Ishikawa (cell line): ENCODE data around the gene ANTXR1.

ENCODE experiments used
- CEBPB ChIP-seq: IDR thresholded peaks from 2 replicates; pipeline ENCODE4 v1.6.1; 2012
- CREB1 ChIP-seq: IDR thresholded peaks from 2 replicates; pipeline ENCODE4 v1.6.1; 2012; ENCODE audit warnings: low read depth
- EGR1 ChIP-seq: IDR thresholded peaks from 2 replicates; pipeline ENCODE4 v1.6.1; 2012
- EP300 ChIP-seq: IDR thresholded peaks from 2 replicates; pipeline ENCODE4 v1.6.1; 2012; ENCODE audit warnings: borderline replicate concordance
- FOXM1 ChIP-seq: IDR thresholded peaks from 2 replicates; pipeline ENCODE4 v1.6.1; 2012; ENCODE audit warnings: low read depth, borderline replicate concordance
- NFIC ChIP-seq: IDR thresholded peaks from 2 replicates; pipeline ENCODE4 v1.6.1; 2012
- RAD21 ChIP-seq: IDR thresholded peaks from 2 replicates; pipeline ENCODE4 v1.6.1; 2012; ENCODE audit warnings: low read depth
- TAF1 ChIP-seq: IDR thresholded peaks from 2 replicates; pipeline ENCODE4 v1.6.1; 2012; ENCODE audit warnings: low read depth, mild to moderate bottlenecking
- TCF12 ChIP-seq: IDR thresholded peaks from 2 replicates; pipeline ENCODE4 v1.6.1; 2012; ENCODE audit warnings: low read depth
- TEAD4 ChIP-seq: IDR thresholded peaks from 2 replicates; pipeline ENCODE4 v1.6.1; 2012
- YY1 ChIP-seq: IDR thresholded peaks from 2 replicates; pipeline ENCODE4 v1.6.1; 2012; ENCODE audit warnings: low read depth
- ZBTB7A ChIP-seq: IDR thresholded peaks from 2 replicates; pipeline ENCODE4 v1.6.1; 2012; ENCODE audit warnings: low read depth
- TF ChIP-seq, protein P1 (sequence below): IDR thresholded peaks from 2 replicates; pipeline ENCODE4 v1.6.1; 2012
- TF ChIP-seq, protein P2 (sequence below): IDR thresholded peaks from 2 replicates; pipeline ENCODE4 v1.6.1; 2012; ENCODE audit warnings: low read depth, mild to moderate bottlenecking
- TF ChIP-seq, protein P3 (sequence below): IDR thresholded peaks from 2 replicates; pipeline ENCODE4 v1.6.1; 2012

The ANTXR1 gene

DNA sequence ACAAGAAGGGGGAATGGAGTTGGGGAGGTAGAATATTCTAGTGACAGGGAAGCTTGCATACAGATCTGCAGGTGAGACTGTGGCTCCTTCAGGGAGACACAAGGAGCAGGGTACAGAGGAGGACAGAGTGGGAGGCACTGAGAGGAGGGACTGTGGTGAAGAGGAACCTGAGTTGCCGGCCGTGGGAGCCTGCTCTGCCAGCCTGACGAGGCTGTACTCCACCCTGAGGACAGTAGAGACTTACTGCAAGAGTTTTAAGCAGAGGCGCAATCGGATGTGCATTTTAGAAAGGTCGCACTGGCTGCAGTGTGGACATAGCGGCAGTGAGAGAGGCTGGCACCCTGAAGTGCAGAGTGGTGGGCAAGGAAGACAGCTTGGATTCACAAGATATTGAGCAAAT lies 188.3 kb downstream of the ANTXR1 start:
- TF ChIP-seq FOXM1 (no peak), CEBPB (no peak), EGR1 (no peak)

DNA sequence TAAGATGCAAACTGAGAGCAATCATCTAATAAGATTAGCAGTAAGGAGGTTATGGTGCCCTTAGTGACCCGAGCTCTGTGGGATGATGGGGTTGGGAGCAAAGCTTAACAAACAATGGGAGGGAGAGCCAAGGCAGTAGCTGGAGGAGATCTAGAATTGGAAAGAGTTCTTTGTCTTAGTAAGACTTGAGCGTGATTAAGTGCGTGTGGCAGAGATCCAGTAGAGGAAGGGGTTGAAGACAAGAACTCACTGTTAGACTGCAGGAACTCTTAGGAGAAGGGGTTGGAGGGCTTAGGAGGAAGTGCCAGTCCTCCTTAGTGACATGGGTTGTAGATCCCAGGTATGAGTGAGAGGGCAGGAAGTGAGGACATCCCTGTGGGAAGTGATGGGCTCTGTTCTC lies 189.3 kb downstream of the ANTXR1 start:
- TF ChIP-seq FOXM1: no peak
- no peak for TF ChIP-seq CEBPB
- TF ChIP-seq TCF12: no peak
- TF ChIP-seq RAD21: no peak
- TF ChIP-seq, protein P1, sequence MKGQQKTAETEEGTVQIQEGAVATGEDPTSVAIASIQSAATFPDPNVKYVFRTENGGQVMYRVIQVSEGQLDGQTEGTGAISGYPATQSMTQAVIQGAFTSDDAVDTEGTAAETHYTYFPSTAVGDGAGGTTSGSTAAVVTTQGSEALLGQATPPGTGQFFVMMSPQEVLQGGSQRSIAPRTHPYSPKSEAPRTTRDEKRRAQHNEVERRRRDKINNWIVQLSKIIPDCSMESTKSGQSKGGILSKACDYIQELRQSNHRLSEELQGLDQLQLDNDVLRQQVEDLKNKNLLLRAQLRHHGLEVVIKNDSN: no peak
- no peak for TF ChIP-seq CREB1
- no peak for TF ChIP-seq TAF1
- no peak for TF ChIP-seq YY1

DNA sequence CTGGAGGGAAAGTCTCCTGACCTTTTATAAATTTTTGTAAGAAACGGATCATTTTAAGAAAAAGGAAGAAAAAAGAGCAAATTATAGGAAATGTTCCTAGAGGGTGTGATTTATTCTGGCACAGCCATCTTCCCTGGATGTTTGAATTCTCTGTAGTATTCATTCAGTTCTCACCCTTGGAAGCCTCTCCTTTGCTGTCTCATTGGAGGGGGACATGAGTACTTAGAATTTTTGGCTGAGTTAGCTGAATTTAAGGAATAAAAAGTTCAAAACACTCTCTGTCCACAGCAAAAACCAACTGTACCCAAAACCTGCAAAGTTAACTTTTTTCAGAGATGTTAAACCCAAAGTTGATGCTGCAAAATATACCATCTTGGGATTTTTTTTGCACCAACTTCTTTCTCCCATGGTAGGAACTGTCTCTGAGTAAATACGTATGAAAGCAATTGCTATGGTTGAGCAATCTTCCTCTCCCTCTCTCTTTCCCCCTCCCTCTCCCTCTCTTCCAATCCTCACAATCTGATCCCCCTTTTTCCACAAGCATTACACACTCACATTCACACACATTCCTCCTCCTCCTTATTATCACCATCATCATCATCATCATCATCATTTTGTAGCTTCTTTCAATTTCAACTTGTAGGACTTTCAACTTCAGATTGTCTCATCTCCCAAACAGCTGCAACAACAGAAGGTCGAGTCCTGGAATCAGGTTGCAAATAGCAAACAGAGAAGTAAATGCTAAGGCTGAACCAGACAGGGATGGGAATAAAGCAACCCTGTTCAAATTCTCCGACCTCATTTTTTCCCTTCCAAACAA lies 190.4 kb downstream of the ANTXR1 start:
- TF ChIP-seq TEAD4: no peak
- TF ChIP-seq EGR1: no peak
- TF ChIP-seq, protein P1: no peak
- no peak for TF ChIP-seq NFIC

DNA sequence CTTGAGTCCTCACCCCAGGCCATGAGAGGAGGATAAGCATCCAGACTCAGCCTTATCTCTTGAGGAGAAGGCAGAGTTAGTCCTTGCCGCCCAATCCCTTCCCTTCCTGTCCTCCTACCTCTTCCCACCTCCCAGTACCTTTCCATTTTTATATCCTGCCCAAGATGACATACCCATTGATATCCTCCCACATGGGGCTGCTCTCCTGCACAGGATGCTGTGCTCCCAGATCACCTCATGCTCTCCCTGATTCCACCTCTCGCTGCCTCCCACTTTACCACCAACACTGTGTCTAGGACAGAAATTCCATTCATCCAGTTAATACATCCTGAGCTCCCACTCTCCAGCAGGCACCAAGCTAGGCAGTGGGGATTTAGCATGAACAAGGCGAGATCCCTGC lies 191.7 kb downstream of the ANTXR1 start:
- TF ChIP-seq NFIC (no peak), TCF12 (no peak), ZBTB7A (no peak), EGR1 (no peak)
- TF ChIP-seq, protein P2, sequence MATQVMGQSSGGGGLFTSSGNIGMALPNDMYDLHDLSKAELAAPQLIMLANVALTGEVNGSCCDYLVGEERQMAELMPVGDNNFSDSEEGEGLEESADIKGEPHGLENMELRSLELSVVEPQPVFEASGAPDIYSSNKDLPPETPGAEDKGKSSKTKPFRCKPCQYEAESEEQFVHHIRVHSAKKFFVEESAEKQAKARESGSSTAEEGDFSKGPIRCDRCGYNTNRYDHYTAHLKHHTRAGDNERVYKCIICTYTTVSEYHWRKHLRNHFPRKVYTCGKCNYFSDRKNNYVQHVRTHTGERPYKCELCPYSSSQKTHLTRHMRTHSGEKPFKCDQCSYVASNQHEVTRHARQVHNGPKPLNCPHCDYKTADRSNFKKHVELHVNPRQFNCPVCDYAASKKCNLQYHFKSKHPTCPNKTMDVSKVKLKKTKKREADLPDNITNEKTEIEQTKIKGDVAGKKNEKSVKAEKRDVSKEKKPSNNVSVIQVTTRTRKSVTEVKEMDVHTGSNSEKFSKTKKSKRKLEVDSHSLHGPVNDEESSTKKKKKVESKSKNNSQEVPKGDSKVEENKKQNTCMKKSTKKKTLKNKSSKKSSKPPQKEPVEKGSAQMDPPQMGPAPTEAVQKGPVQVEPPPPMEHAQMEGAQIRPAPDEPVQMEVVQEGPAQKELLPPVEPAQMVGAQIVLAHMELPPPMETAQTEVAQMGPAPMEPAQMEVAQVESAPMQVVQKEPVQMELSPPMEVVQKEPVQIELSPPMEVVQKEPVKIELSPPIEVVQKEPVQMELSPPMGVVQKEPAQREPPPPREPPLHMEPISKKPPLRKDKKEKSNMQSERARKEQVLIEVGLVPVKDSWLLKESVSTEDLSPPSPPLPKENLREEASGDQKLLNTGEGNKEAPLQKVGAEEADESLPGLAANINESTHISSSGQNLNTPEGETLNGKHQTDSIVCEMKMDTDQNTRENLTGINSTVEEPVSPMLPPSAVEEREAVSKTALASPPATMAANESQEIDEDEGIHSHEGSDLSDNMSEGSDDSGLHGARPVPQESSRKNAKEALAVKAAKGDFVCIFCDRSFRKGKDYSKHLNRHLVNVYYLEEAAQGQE: no peak

DNA sequence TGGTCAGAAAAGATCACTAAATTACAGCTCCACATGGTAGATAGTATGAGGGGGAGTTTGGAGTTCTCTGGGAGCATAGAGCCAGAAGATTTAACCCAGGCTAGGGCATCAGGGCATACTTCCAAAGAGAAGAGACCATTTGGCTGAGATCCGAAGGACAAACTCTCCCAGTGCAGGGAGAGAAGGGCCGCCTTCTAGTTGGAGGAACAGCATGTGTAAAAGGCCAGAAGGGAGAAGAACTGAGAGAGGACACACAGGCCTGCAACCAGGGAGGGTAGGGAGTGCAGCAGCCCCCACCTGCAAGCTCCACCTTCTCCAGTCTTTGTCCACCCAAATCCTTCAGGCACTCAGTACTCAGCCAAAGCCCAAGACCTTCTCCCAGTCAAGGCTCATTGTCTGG lies 192.1 kb downstream of the ANTXR1 start:
- TF ChIP-seq TAF1 (no peak), EGR1 (no peak), CEBPB (no peak)
- TF ChIP-seq, protein P1: no peak

DNA sequence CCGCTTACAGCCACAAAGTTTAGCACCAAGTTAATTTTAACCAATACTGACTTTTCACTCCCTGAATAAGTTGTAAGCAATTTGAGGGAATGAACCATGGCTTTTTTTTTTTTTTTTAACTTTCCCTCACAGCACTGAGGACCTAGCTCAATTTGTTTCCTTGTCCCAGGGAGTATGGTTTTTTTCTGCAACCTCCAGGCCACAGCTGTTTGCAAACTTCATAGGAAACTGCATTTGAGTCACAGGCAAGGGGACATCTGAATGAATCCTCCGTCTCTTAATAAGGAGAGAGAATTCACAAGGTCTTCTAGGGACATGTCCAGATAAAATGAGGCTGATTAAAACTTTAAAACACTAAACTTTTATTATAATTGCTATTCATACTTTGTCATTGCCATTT lies 192.5 kb downstream of the ANTXR1 start:
- TF ChIP-seq YY1: no peak
- TF ChIP-seq, protein P2: no peak
- TF ChIP-seq TCF12: no peak
- TF ChIP-seq TAF1: no peak
- no peak for TF ChIP-seq NFIC
- TF ChIP-seq FOXM1: no peak
- no peak for TF ChIP-seq CEBPB
- TF ChIP-seq, protein P3, sequence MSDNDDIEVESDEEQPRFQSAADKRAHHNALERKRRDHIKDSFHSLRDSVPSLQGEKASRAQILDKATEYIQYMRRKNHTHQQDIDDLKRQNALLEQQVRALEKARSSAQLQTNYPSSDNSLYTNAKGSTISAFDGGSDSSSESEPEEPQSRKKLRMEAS: no peak

DNA sequence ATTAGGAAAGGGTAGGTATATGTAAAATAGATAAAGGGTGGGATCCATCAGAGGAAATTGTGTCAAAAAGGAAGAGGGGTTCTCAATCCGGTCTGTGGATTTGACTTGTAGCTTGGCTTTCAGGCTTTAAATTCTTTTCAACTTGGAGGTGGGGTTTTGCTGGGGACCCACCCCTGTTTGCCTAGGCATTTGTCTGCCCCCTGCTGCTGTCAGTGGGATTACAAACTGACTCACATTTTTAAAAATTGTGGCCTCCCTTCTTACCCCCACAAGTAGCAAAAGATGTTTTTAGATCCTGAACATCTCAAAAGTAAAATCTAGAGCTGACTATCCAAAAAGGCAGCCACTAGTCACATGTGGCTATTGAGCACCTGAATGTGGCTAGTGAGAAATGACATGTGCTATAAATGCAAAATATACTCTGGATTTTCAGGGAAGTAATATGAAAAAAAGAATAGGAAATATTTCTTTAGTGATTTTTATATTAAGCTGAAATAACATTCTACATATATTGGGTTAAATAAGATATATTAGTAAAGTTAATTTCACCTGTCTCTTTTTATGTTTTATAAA lies 195.1 kb downstream of the ANTXR1 start:
- TF ChIP-seq ZBTB7A: no peak
- 0 out of 2 replicates have a peak, but pooled peaks have one; percentile 4 for TF ChIP-seq RAD21
- no peak for TF ChIP-seq EP300
- TF ChIP-seq TCF12: no peak
